IMR-90 (cell line): ENCODE measurements around the gene GLI1. TPM values are rescaled to one million over a fixed set of nuclear protein-coding genes. Genes with fewer than 3 reads are reported as not detected.

Experiments used
- ATAC-seq: fragments of 200-7000 bp; cut with Tn5 transposase; 2 replicates; pipeline ENCODE4 v1.9.1; 2020; ENCODE audit warnings: low read depth, mild to moderate bottlenecking, moderate library complexity
- BruUV-seq: library from RNA; stranded (reverse); fragments of 400-500 nt; replicated peaks from 2 replicates; lab custom pipeline; 2021; lab: Mats Ljungman, UMichigan
- CTCF ChIA-PET: fragments of 300-600 bp; formaldehyde crosslinking; extraction: SDS; loops from one replicate; lab custom pipeline; 2021; ENCODE audit warnings: antibody characterized with exemption; lab: Yijun Ruan, JAX
- POLR2A ChIA-PET: fragments of 300-600 bp; sonication (Branson Sonifier 250); formaldehyde crosslinking; loops from one replicate; lab custom pipeline; 2022; ENCODE audit warnings: antibody characterized with exemption; ENCODE audit not compliant: unreplicated experiment; lab: Charles Lee
- DNase-seq: peaks from one replicate; pipeline ENCODE4 v3.0.0; 2013
- H2AFZ ChIP-seq: replicated peaks from 2 replicates; pipeline ENCODE3; 2013; ENCODE audit warnings: low read length, mild to moderate bottlenecking; ENCODE audit not compliant: poor library complexity
- H2AK5ac ChIP-seq: 2 replicates; pipeline ENCODE4 v1.6.1; 2013; ENCODE audit warnings: low read depth, low read length, inconsistent platforms
- H2AK9ac ChIP-seq: replicated peaks from 2 replicates; pipeline ENCODE3; 2013; ENCODE audit warnings: mild to moderate bottlenecking, low read depth, low read length, moderate library complexity; ENCODE audit not compliant: poor library complexity
- H2BK120ac ChIP-seq: 2 replicates; pipeline ENCODE4 v1.6.1; 2013; ENCODE audit warnings: low read depth, low read length, inconsistent platforms
- H2BK15ac ChIP-seq: 3 replicates; pipeline ENCODE4 v1.6.1; 2013; ENCODE audit warnings: low read depth, low read length, inconsistent platforms
- H2BK20ac ChIP-seq: 2 replicates; pipeline ENCODE4 v1.6.1; 2013; ENCODE audit warnings: low read depth, mild to moderate bottlenecking, inconsistent platforms, low read length, moderate library complexity
- H2BK5ac ChIP-seq: 2 replicates; pipeline ENCODE4 v1.6.1; 2013; ENCODE audit warnings: mild to moderate bottlenecking, low read depth, low read length, inconsistent platforms; ENCODE audit not compliant: poor library complexity, severe bottlenecking
- H3K14ac ChIP-seq: replicated peaks from 2 replicates; pipeline ENCODE4 v1.6.1; 2013; ENCODE audit warnings: low read depth, low read length, inconsistent platforms
- H3K18ac ChIP-seq: 2 replicates; pipeline ENCODE4 v1.6.1; 2013; ENCODE audit warnings: low read depth, low read length, control low read depth
- H3K23ac ChIP-seq: 2 replicates; pipeline ENCODE4 v1.6.1; 2013; ENCODE audit warnings: low read depth, low read length, inconsistent platforms
- H3K27ac ChIP-seq: 2 replicates; pipeline ENCODE4 v1.5.1; 2013; ENCODE audit warnings: mild to moderate bottlenecking, control low read depth, low read length; ENCODE audit not compliant: insufficient read depth
- H3K27me3 ChIP-seq: 2 replicates; pipeline ENCODE4 v1.6.1; 2013; ENCODE audit warnings: low read length; ENCODE audit not compliant: control insufficient read depth, insufficient read depth
- H3K36me3 ChIP-seq: 2 replicates; pipeline ENCODE4 v1.6.1; 2013; ENCODE audit warnings: low read length, mixed read lengths; ENCODE audit not compliant: control insufficient read depth, insufficient read depth
- H3K4ac ChIP-seq: 2 replicates; pipeline ENCODE4 v1.6.1; 2013; ENCODE audit warnings: low read depth, low read length, inconsistent platforms
- H3K4me1 ChIP-seq: 2 replicates; pipeline ENCODE4 v1.6.1; 2013; ENCODE audit warnings: low read length, mixed read lengths; ENCODE audit not compliant: control insufficient read depth, insufficient read depth
- H3K4me2 ChIP-seq: 2 replicates; pipeline ENCODE4 v1.6.1; 2013; ENCODE audit warnings: low read depth, mild to moderate bottlenecking, control low read depth, low read length, moderate library complexity
- H3K4me3 ChIP-seq: 2 replicates; pipeline ENCODE4 v1.5.1; 2013; ENCODE audit warnings: low read depth, mild to moderate bottlenecking, control low read depth, low read length, moderate library complexity; ENCODE audit not compliant: insufficient read depth
- H3K56ac ChIP-seq: 2 replicates; pipeline ENCODE4 v1.6.1; 2013; ENCODE audit warnings: low read length, inconsistent platforms; ENCODE audit not compliant: insufficient read depth; ENCODE audit errors: extremely low read depth
- H3K79me1 ChIP-seq, 2 experiments: 2 replicates each; pipeline ENCODE4 v1.6.1; 2013; ENCODE audit warnings: low read length in 2 of 2, inconsistent platforms in 1 of 2, low read depth in 1 of 2
- H3K9ac ChIP-seq: 2 replicates; pipeline ENCODE4 v1.6.1; 2013; ENCODE audit warnings: low read depth, low read length, control low read depth
- H3K9me1 ChIP-seq: 2 replicates; pipeline ENCODE4 v1.6.1; 2013; ENCODE audit warnings: low read length, inconsistent platforms; ENCODE audit not compliant: insufficient read depth
- H3K9me3 ChIP-seq: 2 replicates; pipeline ENCODE4 v1.6.1; 2013; ENCODE audit warnings: low read length; ENCODE audit not compliant: control insufficient read depth, insufficient read depth
- H4K20me1 ChIP-seq: 2 replicates; pipeline ENCODE4 v1.6.1; 2013; ENCODE audit warnings: low read length, inconsistent platforms; ENCODE audit not compliant: insufficient read depth
- H4K5ac ChIP-seq: 2 replicates; pipeline ENCODE4 v1.6.1; 2013; ENCODE audit warnings: mild to moderate bottlenecking, low read depth, low read length, control low read depth
- H4K8ac ChIP-seq, 2 experiments: 2 replicates each; pipeline ENCODE4 v1.6.1; 2013; ENCODE audit warnings: low read depth in 2 of 2, low read length in 2 of 2, control low read depth in 1 of 2, inconsistent platforms in 1 of 2
- H4K91ac ChIP-seq: 2 replicates; pipeline ENCODE4 v1.6.1; 2013; ENCODE audit warnings: low read depth, low read length, inconsistent platforms; ENCODE audit not compliant: insufficient read depth
- BHLHE40 ChIP-seq: fragments of 150-350 bp; IDR thresholded peaks from 2 replicates; pipeline ENCODE4 v1.6.1; 2016; ENCODE audit warnings: mild to moderate bottlenecking, low read depth, low read length
- CEBPB ChIP-seq: IDR thresholded peaks from 2 replicates; pipeline ENCODE4 v1.6.1; 2012; ENCODE audit warnings: low read depth, low read length, improper control_type of control experiment
- CHD1 ChIP-seq: IDR thresholded peaks from 2 replicates; pipeline ENCODE4 v1.6.1; 2012; ENCODE audit warnings: low read depth, low read length, improper control_type of control experiment
- CTCF ChIP-seq: conservative IDR thresholded peaks from 2 replicates; pipeline ENCODE4 v1.5.1; 2012; ENCODE audit warnings: mild to moderate bottlenecking, low read depth, low read length, improper control_type of control experiment
- FOS ChIP-seq: fragments of 150-350 bp; IDR thresholded peaks from 2 replicates; pipeline ENCODE4 v1.6.1; 2016; ENCODE audit warnings: low read depth, low read length
- MAFK ChIP-seq: IDR thresholded peaks from 2 replicates; pipeline ENCODE4 v1.6.1; 2012; ENCODE audit warnings: low read depth, low read length, improper control_type of control experiment
- MAZ ChIP-seq: IDR thresholded peaks from 2 replicates; pipeline ENCODE4 v1.6.1; 2012; ENCODE audit warnings: low read depth, mild to moderate bottlenecking, low read length, improper control_type of control experiment, moderate library complexity, borderline replicate concordance
- MXI1 ChIP-seq: IDR thresholded peaks from 2 replicates; pipeline ENCODE4 v1.6.1; 2012; ENCODE audit warnings: low read depth, mild to moderate bottlenecking, low read length, moderate library complexity, borderline replicate concordance
- NFE2L2 ChIP-seq: fragments of 150-350 bp; IDR thresholded peaks from 2 replicates; pipeline ENCODE4 v1.6.1; 2016; ENCODE audit warnings: low read depth, mild to moderate bottlenecking, low read length
- POLR2A ChIP-seq: IDR thresholded peaks from 2 replicates; pipeline ENCODE4 v1.6.1; 2012; ENCODE audit warnings: mild to moderate bottlenecking, low read depth, low read length
- RAD21 ChIP-seq: IDR thresholded peaks from 2 replicates; pipeline ENCODE4 v1.6.1; 2012; ENCODE audit warnings: low read length, improper control_type of control experiment
- RCOR1 ChIP-seq: IDR thresholded peaks from 2 replicates; pipeline ENCODE4 v1.6.1; 2012; ENCODE audit warnings: mild to moderate bottlenecking, low read length, improper control_type of control experiment; ENCODE audit not compliant: insufficient replicate concordance
- RFX5 ChIP-seq: IDR thresholded peaks from 2 replicates; pipeline ENCODE4 v1.8.0; 2012; ENCODE audit warnings: low read depth, mild to moderate bottlenecking, low read length, moderate library complexity
- SMC3 ChIP-seq: fragments of 150-350 bp; IDR thresholded peaks from 2 replicates; pipeline ENCODE4 v1.6.1; 2016; ENCODE audit warnings: low read depth, mild to moderate bottlenecking, antibody characterized with exemption, low read length, moderate library complexity
- USF2 ChIP-seq: fragments of 150-350 bp; IDR thresholded peaks from 2 replicates; pipeline ENCODE4 v1.6.1; 2017; ENCODE audit warnings: mild to moderate bottlenecking, antibody characterized with exemption, low read length, low read depth
- WGBS, 2 experiments: methylation state at CpG; one replicate each; pipeline versions ENCODE4 v1.1.5 to v1.1.7; 2013; ENCODE audit warnings: missing lambda C conversion rate in 2 of 2; ENCODE audit not compliant: insufficient read length in 1 of 2; ENCODE audit errors: extremely low coverage in 2 of 2; 5-methylcytosine and 5-hydroxymethylcytosine counted together
- dilution Hi-C: fragments of 300-500 bp; cut with HindIII; formaldehyde crosslinking; loops from one replicate; pipeline ENCODE4 v1.14.3; 2018; ENCODE audit warnings: low sequenced_read_pairs; ENCODE audit not compliant: unreplicated experiment
- in situ Hi-C: fragments of 300-500 bp; cut with MboI; formaldehyde crosslinking; loops from 3 replicates; pipeline ENCODE4 v1.14.3; 2019; ENCODE audit warnings: low sequenced_read_pairs, inconsistent platforms, mixed read lengths
- intact Hi-C: fragments of 100-400 bp; cut with micrococcal nuclease; formaldehyde crosslinking; loops from 2 replicates; pipeline ENCODE4 v1.10.0; 2022
- polyA plus RNA-seq, 3 experiments: library from polyadenylated mRNA; depleted of rRNA; stranded (reverse); fragments of >200 nt; gene quantifications; 2 replicates each; pipeline ENCODE4 v1.2.3, GENCODE V29; 2012; ENCODE audit warnings: low replicate concordance in 1 of 3
- total RNA-seq: library from RNA; depleted of rRNA; stranded (reverse); fragments of >200 nt; gene quantifications from 2 replicates; pipeline ENCODE4 v1.2.3, GENCODE V29; 2012

GLI1 gene
- total and polyA plus RNA-seq, 2 of the 4 experiments (the other 2 are of a cell fraction): 1.3 to 3.8 TPM

- Histone ChIP-seq H3K56ac (no peak overlapping the region), H3K9ac (no peak overlapping the region), H3K18ac (no peak overlapping the region), H3K4ac (no peak overlapping the region), H3K36me3 (peaks cover 57% of the 10 kb centered on the region), H2BK20ac (no peak overlapping the region), H2BK5ac (no peak overlapping the region), H4K8ac (no peak overlapping the region), H2AK9ac (no peak overlapping the region), H4K5ac (no peak overlapping the region), H3K4me3 (no peak overlapping the region), H3K14ac (no peak overlapping the region), H4K91ac (no peak overlapping the region), H3K4me1 (no peaks in the 10 kb centered on the region), H3K4me2 (no peak overlapping the region), H2BK15ac (no peak overlapping the region), H2AK5ac (no peak overlapping the region), H3K27me3 (no peaks in the 10 kb centered on the region), H2AFZ (no peak overlapping the region), H2BK120ac (no peak overlapping the region), H3K9me3 (no peaks in the 10 kb centered on the region), H3K23ac (no peak overlapping the region), H3K79me1 (peaks cover 45 to 50% of the 10 kb centered on the region in 2 experiments), H4K20me1 (peaks cover 22% of the 10 kb centered on the region; the same call in 1 of the 2 replicates), H3K9me1 (peaks cover 14% of the 10 kb centered on the region), H3K27ac (no peak overlapping the region)
- DNase-seq: no peak
- dilution Hi-C loops (no loop called here), intact Hi-C loops (no loop called here), in situ Hi-C loops (no loop called here)
- TF ChIP-seq RFX5: no peak
- TF ChIP-seq RAD21: no peak
- TF ChIP-seq NFE2L2: no peak
- TF ChIP-seq CEBPB: no peak
- TF ChIP-seq RCOR1: no peak
- no peak for TF ChIP-seq SMC3
- TF ChIP-seq MAFK: no peak
- TF ChIP-seq MXI1: no peak
- TF ChIP-seq MAZ: no peak
- no peak for TF ChIP-seq USF2
- no peak for TF ChIP-seq CHD1
- no peak for TF ChIP-seq POLR2A
- TF ChIP-seq CTCF: no peak
- no peak for TF ChIP-seq FOS
- no peak for TF ChIP-seq BHLHE40
- WGBS, 2 experiments: 93% methylated on average over 3 of the region's 11 CpGs; no CpG with 5 or more reads in 1 of the 2 experiments
- no TSS peak for BruUV-seq
- POLR2A ChIA-PET: no interaction called here
- CTCF ChIA-PET: no interaction called here
- no peak for ATAC-seq
Measured at GRCh38 chr12:57500213-57500612, 40.6 kb downstream of the GLI1 start.
